Fibroblast of the aortic adventitia (primary cell): ENCODE results near the gene UBR1. TPM values are rescaled to one million over a fixed set of nuclear protein-coding genes. Genes with fewer than 3 reads are reported as not detected.

Experiments used
- DNase-seq: peaks from one replicate; pipeline ENCODE4 v3.0.0-alpha.2; 2010; ENCODE audit warnings: low read depth
- H3K4me3 ChIP-seq: 2 replicates; pipeline ENCODE4 v1.5.1; 2011; ENCODE audit warnings: low read depth, mild to moderate bottlenecking, control low read depth, low read length, moderate library complexity
- total RNA-seq: library from RNA; depleted of rRNA; stranded (reverse); fragments of >200 nt; gene quantifications from 2 replicates; pipeline ENCODE4 v1.2.3, GENCODE V29; 2012; ENCODE audit warnings: low replicate concordance
- TF ChIP-seq, protein P1 (sequence below): IDR thresholded peaks from 2 replicates; pipeline ENCODE4 v1.5.1; 2011; ENCODE audit warnings: mild to moderate bottlenecking, low read length, control low read depth, inconsistent platforms; ENCODE audit not compliant: insufficient read depth

Gene UBR1
- total RNA-seq, 1 donor, result 38.1 TPM

- TF ChIP-seq, protein P1, sequence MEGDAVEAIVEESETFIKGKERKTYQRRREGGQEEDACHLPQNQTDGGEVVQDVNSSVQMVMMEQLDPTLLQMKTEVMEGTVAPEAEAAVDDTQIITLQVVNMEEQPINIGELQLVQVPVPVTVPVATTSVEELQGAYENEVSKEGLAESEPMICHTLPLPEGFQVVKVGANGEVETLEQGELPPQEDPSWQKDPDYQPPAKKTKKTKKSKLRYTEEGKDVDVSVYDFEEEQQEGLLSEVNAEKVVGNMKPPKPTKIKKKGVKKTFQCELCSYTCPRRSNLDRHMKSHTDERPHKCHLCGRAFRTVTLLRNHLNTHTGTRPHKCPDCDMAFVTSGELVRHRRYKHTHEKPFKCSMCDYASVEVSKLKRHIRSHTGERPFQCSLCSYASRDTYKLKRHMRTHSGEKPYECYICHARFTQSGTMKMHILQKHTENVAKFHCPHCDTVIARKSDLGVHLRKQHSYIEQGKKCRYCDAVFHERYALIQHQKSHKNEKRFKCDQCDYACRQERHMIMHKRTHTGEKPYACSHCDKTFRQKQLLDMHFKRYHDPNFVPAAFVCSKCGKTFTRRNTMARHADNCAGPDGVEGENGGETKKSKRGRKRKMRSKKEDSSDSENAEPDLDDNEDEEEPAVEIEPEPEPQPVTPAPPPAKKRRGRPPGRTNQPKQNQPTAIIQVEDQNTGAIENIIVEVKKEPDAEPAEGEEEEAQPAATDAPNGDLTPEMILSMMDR, result no peak
- no peak for DNase-seq
These were observed 1.9 kb upstream of the UBR1 start for GRCh38 chr15:43107751-43108150.

DNA sequence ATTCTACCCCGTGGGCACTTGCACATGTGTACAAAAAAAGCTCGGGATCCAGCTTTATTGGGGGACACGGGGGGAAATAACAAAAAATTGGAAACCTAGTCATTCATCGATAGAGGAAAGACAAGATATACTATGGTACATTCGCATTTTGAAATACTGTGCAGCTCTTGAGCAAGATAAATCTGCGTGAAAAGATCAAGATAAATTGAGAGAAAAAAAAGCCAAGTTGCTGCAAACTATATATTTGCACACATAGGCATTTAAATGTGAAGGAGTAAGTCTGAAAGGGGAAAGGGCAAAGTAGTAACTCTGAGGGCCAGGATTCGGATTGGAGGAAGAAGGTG lies 620 bp upstream of the UBR1 start:
- DNase-seq, result no peak
- TF ChIP-seq, protein P1, result no peak
- H3K4me3 ChIP-seq, result peak overlapping the region; percentile 94

More at GRCh38 chr15:43107751-43108150, 1.9 kb upstream of the UBR1 start:
- H3K4me3 ChIP-seq, result no peak overlapping the region

DNA sequence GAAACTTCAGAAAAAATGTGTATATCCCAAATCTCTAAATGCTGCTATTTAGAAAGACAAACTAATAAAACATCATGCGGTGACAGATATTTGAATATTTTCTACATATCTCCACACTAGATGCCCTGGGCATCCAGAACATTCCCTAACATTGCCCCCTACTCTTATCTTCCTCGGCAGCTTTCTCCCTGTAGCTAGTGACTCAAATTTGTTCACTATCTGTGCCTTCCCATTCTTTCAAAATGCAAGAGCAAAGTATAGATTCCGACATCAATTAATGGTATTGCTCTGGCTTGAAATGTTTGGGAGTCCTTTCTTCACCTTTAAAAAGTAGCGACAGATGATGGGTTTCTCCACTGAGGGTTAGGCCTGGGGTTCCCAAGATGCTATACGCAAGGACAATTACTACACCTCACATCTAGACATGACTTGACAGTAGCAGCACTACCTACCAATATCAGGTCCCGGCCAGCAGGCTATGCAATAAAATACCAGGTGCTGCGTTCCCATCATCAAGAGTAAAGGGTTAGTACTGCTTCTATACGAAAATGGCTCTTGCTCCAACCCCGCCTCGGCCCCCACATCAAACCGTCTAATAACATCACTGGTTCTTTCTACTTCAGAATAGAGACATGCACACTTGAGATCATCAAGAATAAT lies 631 bp downstream of the UBR1 start:
- DNase-seq, result no peak
- TF ChIP-seq, protein P1, result no peak
- peak overlapping the region; percentile 94 for H3K4me3 ChIP-seq

DNA sequence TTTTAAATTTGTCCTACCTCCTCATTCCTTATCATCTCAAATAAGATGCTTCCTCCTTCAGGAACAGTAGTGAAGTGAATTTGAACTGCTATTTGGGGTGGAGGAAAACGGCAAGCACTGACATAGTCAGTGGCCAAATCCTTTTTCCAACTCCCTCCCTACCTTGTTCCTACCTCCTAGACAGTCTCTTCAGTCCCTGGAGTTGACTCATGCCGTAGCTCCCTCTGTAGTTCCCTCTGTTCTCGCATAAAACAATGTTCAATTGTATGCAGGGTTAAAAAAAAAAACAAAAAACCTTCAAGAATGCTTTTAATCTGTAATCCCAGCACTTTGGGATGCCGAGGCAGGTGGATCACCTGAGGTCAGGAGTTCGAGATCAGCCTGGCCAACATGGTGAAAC lies 1.4 kb downstream of the UBR1 start:
- TF ChIP-seq, protein P1, result no peak
- peak overlapping the region; percentile 94 for H3K4me3 ChIP-seq
- no peak for DNase-seq

DNA sequence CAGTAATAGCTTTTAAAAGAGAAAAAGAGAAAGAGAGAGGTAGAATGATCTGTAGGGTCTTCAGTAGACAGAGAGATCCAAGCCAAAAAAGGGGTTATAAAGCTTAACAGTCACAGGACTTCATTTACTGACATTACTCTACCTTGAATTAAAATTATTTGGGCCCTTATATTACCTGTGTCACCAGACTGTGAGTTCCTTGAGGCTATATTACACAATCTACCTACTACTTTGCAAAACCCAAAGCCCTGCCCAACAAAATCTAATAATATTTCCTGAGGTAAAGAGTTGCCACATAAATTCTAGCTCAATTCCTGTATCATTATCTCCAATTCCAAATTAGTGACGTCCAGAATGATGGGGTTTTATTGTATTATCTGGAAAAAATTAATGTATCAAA lies 1.9 kb downstream of the UBR1 start:
- TF ChIP-seq, protein P1, result no peak
- DNase-seq, result no peak
- H3K4me3 ChIP-seq, result no peak overlapping the region

- TF ChIP-seq, protein P1, result no peak
These were observed 3.7 kb downstream of the UBR1 start for GRCh38 chr15:43102187-43102586.

DNA sequence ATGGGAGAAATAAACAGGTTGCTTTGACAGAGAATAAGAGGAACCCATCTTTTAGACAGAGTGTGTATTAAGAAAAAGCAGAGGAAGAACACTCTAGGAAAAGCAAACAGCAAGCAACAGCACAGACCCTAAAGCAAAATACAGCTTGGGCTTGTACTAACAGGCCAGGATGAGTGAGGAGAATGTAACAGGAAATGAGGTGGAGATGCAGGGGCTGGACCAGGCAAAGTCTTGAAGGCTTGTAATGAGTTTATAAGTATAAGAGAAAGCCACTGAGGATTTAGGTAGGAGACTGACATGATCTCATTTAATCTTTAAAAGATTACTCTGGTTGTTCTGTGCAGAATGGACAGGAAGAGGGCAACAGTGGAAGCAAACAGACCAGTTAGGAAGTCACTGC lies 4.9 kb downstream of the UBR1 start:
- TF ChIP-seq, protein P1, result no peak
- no peak for DNase-seq
- H3K4me3 ChIP-seq, result no peak overlapping the region

More at GRCh38 chr15:43102187-43102586, 3.7 kb downstream of the UBR1 start:
- no peak for DNase-seq
- no peak overlapping the region for H3K4me3 ChIP-seq
